Measurements from ENCODE around the gene POLL. TPM values are rescaled to one million over a fixed set of nuclear protein-coding genes. Genes with fewer than 3 reads are reported as not detected.

Gene POLL
- total and polyA plus RNA-seq, 7 experiments from 2014 or later = 16.4 to 65.8 (median 36.1) TPM

- Mint-ChIP-seq H3K4me1 (peaks cover 7 to 25% (median 22%) of the 10 kb centered on the region in 7 donors), H3K9me3 (no peaks in the 10 kb centered on the region), H3K4me3 (peak overlapping the region in 1 of 10 donors; percentile 8), H3K36me3 (peaks cover 0 to 11% (median 3%) of the 10 kb centered on the region in 5 donors), H3K27me3 (peaks cover 1 to 19% (median 7%) of the 10 kb centered on the region in 5 donors), H3K27ac (peak overlapping the region in 2 of 9 donors; percentile 39 to 67)
- ChIA-PET CTCF (no interaction called here), POLR2A (no interaction called here)
- Histone ChIP-seq H3K4me3 (ENCODE audit: low read length) (no peak overlapping the region), H3K27ac (ENCODE audit: low read depth, low read length) (no peak overlapping the region), H3K4me1 (ENCODE audit: control insufficient read depth in 2 of 2, insufficient read depth in 2 of 2, low read length in 2 of 2) (peaks cover 9 to 10% of the 10 kb centered on the region in 2 donors), H3K9me3 (ENCODE audit: control insufficient read depth in 2 of 3, low read length in 3 of 3) (no peaks in the 10 kb centered on the region), H3K27me3 (ENCODE audit: control insufficient read depth in 2 of 2, insufficient read depth in 2 of 2, low read length in 2 of 2) (no peaks in the 10 kb centered on the region), H3K36me3 (ENCODE audit: control insufficient read depth in 2 of 3, insufficient read depth in 3 of 3, low read length in 3 of 3) (peaks cover 0 to under 1% (median 0%) of the 10 kb centered on the region in 3 experiments)
- ATAC-seq (no peak), DNase-seq (no peak)
- intact Hi-C loops (cut with micrococcal nuclease) = no loop called here
Observed at GRCh38 chr10:101559596-101560297, 28.3 kb downstream of the POLL start.

DNA sequence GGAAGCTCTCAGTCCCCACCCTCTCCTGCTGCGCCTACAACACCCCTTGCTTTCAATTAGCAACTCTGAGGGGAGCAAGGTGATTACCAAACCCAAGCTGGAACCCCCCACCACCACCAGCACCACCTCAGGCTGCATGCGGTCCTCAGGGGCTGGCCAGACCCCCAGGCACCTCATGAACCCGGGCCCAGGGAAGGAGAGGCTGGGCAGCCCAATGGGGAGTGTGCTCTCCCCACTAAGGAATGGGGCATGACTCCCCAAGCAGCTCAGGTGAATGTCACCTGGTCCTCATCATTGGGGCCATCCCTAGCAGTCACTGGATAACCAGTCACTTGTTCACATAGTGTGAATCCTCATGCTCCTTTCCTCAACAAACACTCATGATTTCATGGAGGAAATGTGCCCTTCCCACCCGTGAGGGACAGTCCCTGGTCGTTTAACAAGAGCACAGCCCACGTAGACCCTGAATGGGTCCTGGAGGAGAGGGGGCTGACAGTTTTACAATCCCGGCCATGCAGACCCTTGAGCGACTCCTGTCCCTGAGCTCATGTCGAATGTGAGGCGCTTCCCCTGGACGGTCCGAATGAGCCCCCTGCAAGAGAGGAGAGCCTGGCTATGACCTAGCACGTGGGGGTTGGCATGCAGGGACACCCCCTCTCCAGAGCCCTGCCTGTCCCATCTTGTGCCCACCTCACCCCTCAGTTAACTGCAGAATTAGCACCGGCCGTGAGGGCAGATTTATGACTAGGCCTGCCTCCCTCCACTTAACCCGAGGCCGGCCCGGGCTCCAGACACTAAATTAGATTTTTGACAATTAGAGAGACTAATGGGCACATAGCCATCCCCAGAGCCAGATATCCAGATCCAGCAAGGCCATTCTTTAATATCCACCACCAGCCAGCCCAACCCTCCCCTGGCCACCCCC lies 29.1 kb downstream of the POLL start:
- intact Hi-C loops (cut with micrococcal nuclease) = no loop called here
- H3K27me3 Mint-ChIP-seq = peaks cover 0 to 14% (median 5%) of the 10 kb centered on the region in 5 donors
- no peak for DNase-seq
- H3K4me3 Mint-ChIP-seq = no peak overlapping the region
- H3K9me3 ChIP-seq (ENCODE audit: control insufficient read depth in 2 of 3, low read length in 3 of 3) = no peaks in the 10 kb centered on the region
- H3K27me3 ChIP-seq (ENCODE audit: control insufficient read depth in 2 of 2, insufficient read depth in 2 of 2, low read length in 2 of 2) = no peaks in the 10 kb centered on the region
- H3K36me3 ChIP-seq (ENCODE audit: control insufficient read depth in 2 of 3, insufficient read depth in 3 of 3, low read length in 3 of 3) = peaks cover 0 to 8% (median 0%) of the 10 kb centered on the region in 3 experiments
- ChIA-PET POLR2A (no interaction called here), CTCF (interaction anchor here (1.3 kb wide), 1 partner anchor 21 kb away, joined by 4 read pairs; no protein-coding TSS in a partner anchor)
- peaks cover 7 to 25% (median 22%) of the 10 kb centered on the region in 7 donors for H3K4me1 Mint-ChIP-seq
- no peak overlapping the region for H3K27ac ChIP-seq (ENCODE audit: low read depth, low read length)
- no peak for ATAC-seq
- H3K36me3 Mint-ChIP-seq = peaks cover 0 to 12% (median 8%) of the 10 kb centered on the region in 5 donors
- no peak overlapping the region for H3K4me3 ChIP-seq (ENCODE audit: low read length)
- peaks cover 9 to 10% of the 10 kb centered on the region in 2 donors for H3K4me1 ChIP-seq (ENCODE audit: control insufficient read depth in 2 of 2, insufficient read depth in 2 of 2, low read length in 2 of 2)
- H3K9me3 Mint-ChIP-seq = no peaks in the 10 kb centered on the region
- peak overlapping the region in 4 of 9 donors; percentile 12 to 70 (median 53) for H3K27ac Mint-ChIP-seq

- Mint-ChIP-seq H3K27ac (peak overlapping the region in 3 of 9 donors; percentile 4 to 71 (median 19)), H3K9me3 (no peaks in the 10 kb centered on the region), H3K36me3 (peaks cover 0 to 18% (median 11%) of the 10 kb centered on the region in 5 donors), H3K4me1 (peaks cover 7 to 25% (median 22%) of the 10 kb centered on the region in 7 donors), H3K4me3 (peak overlapping the region in 1 of 10 donors; percentile 53), H3K27me3 (peaks cover 0 to 9% (median 0%) of the 10 kb centered on the region in 5 donors)
- ChIA-PET POLR2A (no interaction called here), CTCF (interaction anchor here (1.3 kb wide), 1 partner anchor 20 kb away, joined by 4 read pairs; no protein-coding TSS in a partner anchor)
- peaks cover 0 to 16% (median 0%) of the 10 kb centered on the region in 3 experiments for H3K36me3 ChIP-seq (ENCODE audit: control insufficient read depth in 2 of 3, insufficient read depth in 3 of 3, low read length in 3 of 3)
- DNase-seq (no peak), ATAC-seq (peak; percentile 42)
- intact Hi-C loops (cut with micrococcal nuclease) = no loop called here
- H3K27ac ChIP-seq (ENCODE audit: low read depth, low read length) = no peak overlapping the region
- H3K27me3 ChIP-seq (ENCODE audit: control insufficient read depth in 2 of 2, insufficient read depth in 2 of 2, low read length in 2 of 2) = no peaks in the 10 kb centered on the region
- H3K4me3 ChIP-seq (ENCODE audit: low read length) = no peak overlapping the region
- H3K4me1 ChIP-seq (ENCODE audit: control insufficient read depth in 2 of 2, insufficient read depth in 2 of 2, low read length in 2 of 2) = peaks cover 9 to 10% of the 10 kb centered on the region in 2 donors
- no peaks in the 10 kb centered on the region for H3K9me3 ChIP-seq (ENCODE audit: control insufficient read depth in 2 of 3, low read length in 3 of 3)
Observed at GRCh38 chr10:101558204-101558603, 29.9 kb downstream of the POLL start.

DNA sequence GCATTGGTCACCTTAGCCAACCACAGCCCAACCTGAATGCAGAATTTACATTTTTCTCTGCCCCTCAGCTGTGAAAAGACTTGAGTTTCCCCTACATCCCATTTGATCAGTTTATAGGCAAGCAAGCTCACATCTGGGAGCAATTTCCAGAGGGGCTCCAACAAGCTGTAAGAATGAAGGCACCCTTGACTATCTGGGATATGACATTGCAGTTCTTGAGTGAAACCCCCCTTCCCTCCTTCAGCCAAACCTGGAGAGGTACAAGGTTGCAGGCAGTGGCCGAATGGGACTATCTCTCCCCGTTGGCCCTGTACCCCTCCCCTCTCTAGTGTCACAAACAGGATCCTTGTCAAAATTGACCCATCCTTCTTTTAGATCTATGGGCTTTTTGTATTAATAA lies 30.5 kb downstream of the POLL start:
- ATAC-seq (no peak), DNase-seq (no peak)
- Mint-ChIP-seq H3K27me3 (peaks cover 0 to 6% (median 0%) of the 10 kb centered on the region in 5 donors), H3K4me1 (peaks cover 7 to 25% (median 22%) of the 10 kb centered on the region in 7 donors), H3K27ac (peak overlapping the region in 3 of 9 donors; percentile 4 to 71 (median 8)), H3K9me3 (no peaks in the 10 kb centered on the region), H3K36me3 (peaks cover 0 to 24% (median 18%) of the 10 kb centered on the region in 5 donors), H3K4me3 (no peak overlapping the region)
- ChIA-PET CTCF (interaction anchor here (1.3 kb wide), 1 partner anchor 20 kb away, joined by 4 read pairs; no protein-coding TSS in a partner anchor), POLR2A (no interaction called here)
- Histone ChIP-seq H3K27me3 (ENCODE audit: control insufficient read depth in 2 of 2, insufficient read depth in 2 of 2, low read length in 2 of 2) (no peaks in the 10 kb centered on the region), H3K4me3 (ENCODE audit: low read length) (no peak overlapping the region), H3K9me3 (ENCODE audit: control insufficient read depth in 2 of 3, low read length in 3 of 3) (no peaks in the 10 kb centered on the region), H3K27ac (ENCODE audit: low read depth, low read length) (no peak overlapping the region), H3K4me1 (ENCODE audit: control insufficient read depth in 2 of 2, insufficient read depth in 2 of 2, low read length in 2 of 2) (peaks cover 9 to 10% of the 10 kb centered on the region in 2 donors), H3K36me3 (ENCODE audit: control insufficient read depth in 2 of 3, insufficient read depth in 3 of 3, low read length in 3 of 3) (peaks cover 0 to 22% (median 0%) of the 10 kb centered on the region in 3 experiments)
- intact Hi-C loops (cut with micrococcal nuclease) = no loop called here

GRCh38 chr10:101552442-101552841 lies 35.6 kb downstream of the POLL start:
- no peak overlapping the region for H3K4me3 Mint-ChIP-seq
- intact Hi-C loops (cut with micrococcal nuclease) = no loop called here
- H3K27me3 ChIP-seq (ENCODE audit: control insufficient read depth in 2 of 2, insufficient read depth in 2 of 2, low read length in 2 of 2) = no peaks in the 10 kb centered on the region
- no peak overlapping the region for H3K4me3 ChIP-seq (ENCODE audit: low read length)
- H3K9me3 Mint-ChIP-seq = no peaks in the 10 kb centered on the region
- peak overlapping the region in 1 of 9 donors; percentile 82 for H3K27ac Mint-ChIP-seq
- peaks cover 0 to 27% (median 0%) of the 10 kb centered on the region in 3 experiments for H3K36me3 ChIP-seq (ENCODE audit: control insufficient read depth in 2 of 3, insufficient read depth in 3 of 3, low read length in 3 of 3)
- no peak for DNase-seq
- ChIA-PET CTCF (no interaction called here), POLR2A (no interaction called here)
- H3K27ac ChIP-seq (ENCODE audit: low read depth, low read length) = no peak overlapping the region
- H3K9me3 ChIP-seq (ENCODE audit: control insufficient read depth in 2 of 3, low read length in 3 of 3) = no peaks in the 10 kb centered on the region
- H3K4me1 ChIP-seq (ENCODE audit: control insufficient read depth in 2 of 2, insufficient read depth in 2 of 2, low read length in 2 of 2) = no peaks in the 10 kb centered on the region
- H3K27me3 Mint-ChIP-seq = no peaks in the 10 kb centered on the region
- ATAC-seq = no peak
- peaks cover 0 to 52% (median 26%) of the 10 kb centered on the region in 5 donors for H3K36me3 Mint-ChIP-seq
- peaks cover 0 to 4% (median 3%) of the 10 kb centered on the region in 7 donors for H3K4me1 Mint-ChIP-seq

GRCh38 chr10:101550965-101551364 lies 37.1 kb downstream of the POLL start:
- no peak overlapping the region for H3K27ac ChIP-seq (ENCODE audit: low read depth, low read length)
- H3K4me1 Mint-ChIP-seq = no peaks in the 10 kb centered on the region
- H3K4me3 Mint-ChIP-seq = no peak overlapping the region
- H3K36me3 Mint-ChIP-seq = peaks cover 0 to 52% (median 28%) of the 10 kb centered on the region in 5 donors
- no peaks in the 10 kb centered on the region for H3K9me3 ChIP-seq (ENCODE audit: control insufficient read depth in 2 of 3, low read length in 3 of 3)
- no peaks in the 10 kb centered on the region for H3K27me3 ChIP-seq (ENCODE audit: control insufficient read depth in 2 of 2, insufficient read depth in 2 of 2, low read length in 2 of 2)
- intact Hi-C loops (cut with micrococcal nuclease) = no loop called here
- no peaks in the 10 kb centered on the region for H3K9me3 Mint-ChIP-seq
- H3K4me1 ChIP-seq (ENCODE audit: control insufficient read depth in 2 of 2, insufficient read depth in 2 of 2, low read length in 2 of 2) = no peaks in the 10 kb centered on the region
- no peak overlapping the region for H3K27ac Mint-ChIP-seq
- ATAC-seq (no peak), DNase-seq (no peak)
- POLR2A ChIA-PET = no interaction called here
- CTCF ChIA-PET = no interaction called here
- no peak overlapping the region for H3K4me3 ChIP-seq (ENCODE audit: low read length)
- peaks cover 0 to 27% (median 0%) of the 10 kb centered on the region in 3 experiments for H3K36me3 ChIP-seq (ENCODE audit: control insufficient read depth in 2 of 3, insufficient read depth in 3 of 3, low read length in 3 of 3)
- no peaks in the 10 kb centered on the region for H3K27me3 Mint-ChIP-seq

Measured in naive thymus-derived CD4-positive, alpha-beta T cell (primary cell).